ENCODE measurements around the gene SLC39A6.
A peak's percentile ranks its signal among the peaks of the same experiment; 100 is the strongest.

The SLC39A6 gene

GRCh38 chr18:36141576-36141975 lies 12.4 kb upstream of the SLC39A6 start:
- no peak for TF ChIP-seq CTCF (IDR thresholded peaks at IDR 0.05; ENCODE audit: extremely low read depth, insufficient read depth, missing control alignments)
- DNase-seq (ENCODE audit: low spot score), result no peak
- in situ Hi-C loops (cut with MboI; ENCODE audit: low pct_unique_long_range_greater_than_20kb, low sequenced_read_pairs, unreplicated experiment), result no loop called here

GRCh38 chr18:36139245-36139644 lies 10.1 kb upstream of the SLC39A6 start:
- in situ Hi-C loops (cut with MboI; ENCODE audit: low pct_unique_long_range_greater_than_20kb, low sequenced_read_pairs, unreplicated experiment), result no loop called here
- no peak for DNase-seq (ENCODE audit: low spot score)
- no peak for TF ChIP-seq CTCF (IDR thresholded peaks at IDR 0.05; ENCODE audit: extremely low read depth, insufficient read depth, missing control alignments)

- no peak for TF ChIP-seq CTCF (IDR thresholded peaks at IDR 0.05; ENCODE audit: extremely low read depth, insufficient read depth, missing control alignments)
- in situ Hi-C loops (cut with MboI; ENCODE audit: low pct_unique_long_range_greater_than_20kb, low sequenced_read_pairs, unreplicated experiment), result no loop called here
- DNase-seq (ENCODE audit: low spot score), result no peak
Measured at GRCh38 chr18:36135264-36135663, 6.1 kb upstream of the SLC39A6 start.

GRCh38 chr18:36132756-36133155 lies 3.6 kb upstream of the SLC39A6 start:
- in situ Hi-C loops (cut with MboI; ENCODE audit: low pct_unique_long_range_greater_than_20kb, low sequenced_read_pairs, unreplicated experiment), result no loop called here
- no peak for DNase-seq (ENCODE audit: low spot score)
- TF ChIP-seq CTCF (IDR thresholded peaks at IDR 0.05; ENCODE audit: extremely low read depth, insufficient read depth, missing control alignments), result no peak

GRCh38 chr18:36131692-36132483 lies 2.7 kb upstream of the SLC39A6 start:
- no peak for DNase-seq (ENCODE audit: low spot score)
- in situ Hi-C loops (cut with MboI; ENCODE audit: low pct_unique_long_range_greater_than_20kb, low sequenced_read_pairs, unreplicated experiment), result no loop called here
- TF ChIP-seq CTCF (IDR thresholded peaks at IDR 0.05; ENCODE audit: extremely low read depth, insufficient read depth, missing control alignments), result no peak

GRCh38 chr18:36130883-36131653 lies 1.9 kb upstream of the SLC39A6 start:
- in situ Hi-C loops (cut with MboI; ENCODE audit: low pct_unique_long_range_greater_than_20kb, low sequenced_read_pairs, unreplicated experiment), result no loop called here
- TF ChIP-seq CTCF (IDR thresholded peaks at IDR 0.05; ENCODE audit: extremely low read depth, insufficient read depth, missing control alignments), result no peak
- peak; percentile 24 for DNase-seq (ENCODE audit: low spot score)
